C4-2B (cell line): ENCODE data around the gene PRKCA.

Source experiments
- H3K27ac ChIP-seq: fragments of 450-650 bp; 2 replicates; pipeline ENCODE4 v1.5.1; 2017
- CTCF ChIP-seq: fragments of 450-650 bp; conservative IDR thresholded peaks from 2 replicates; pipeline ENCODE4 v1.5.1; 2017; ENCODE audit warnings: mild to moderate bottlenecking
- ZFX ChIP-seq: fragments of 450-650 bp; IDR thresholded peaks from 2 replicates; pipeline ENCODE4 v1.6.1; 2017

Gene PRKCA

DNA sequence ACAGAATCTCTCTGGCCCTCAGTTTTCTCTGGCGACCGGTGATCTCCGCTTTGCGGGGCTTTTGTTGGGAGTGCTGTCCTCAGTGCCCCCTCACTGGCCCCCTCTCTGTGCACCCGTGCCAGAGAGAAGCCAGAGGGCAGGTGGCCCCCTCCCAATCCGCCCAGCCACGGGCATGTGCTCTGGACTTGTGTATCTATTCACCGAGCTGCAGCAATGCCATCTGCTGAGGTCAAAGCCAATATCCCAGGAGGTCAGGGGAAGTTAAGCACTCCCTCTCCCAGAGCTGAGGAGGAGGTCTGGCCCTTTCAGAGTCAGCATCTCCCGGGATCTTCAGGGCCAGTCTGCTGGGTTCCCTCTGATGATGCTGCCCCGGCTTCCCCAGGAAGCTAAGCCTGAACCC lies 537.6 kb downstream of the PRKCA start:
- no peak overlapping the region for H3K27ac ChIP-seq
- TF ChIP-seq ZFX, result no peak
- no peak for TF ChIP-seq CTCF

DNA sequence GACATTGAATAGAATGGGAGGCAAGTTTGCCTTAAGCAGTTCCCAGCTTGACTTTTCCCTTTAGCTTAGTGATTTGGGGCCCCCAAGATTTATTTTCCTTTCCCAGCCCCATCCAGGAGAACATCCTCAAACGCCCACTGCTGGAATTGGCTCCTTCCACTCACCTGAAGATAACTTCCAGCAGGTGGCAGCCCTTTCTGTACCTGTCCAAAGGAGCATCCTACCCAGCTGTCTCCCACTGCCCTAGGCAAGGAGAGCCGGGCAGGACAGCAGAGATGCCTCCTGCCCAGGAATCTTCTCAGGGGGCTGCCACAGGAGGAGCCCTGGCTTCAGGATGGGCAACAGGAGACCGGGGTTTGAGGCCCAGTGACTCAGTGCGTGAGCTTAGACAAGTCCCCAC lies 538.9 kb downstream of the PRKCA start:
- no peak overlapping the region for H3K27ac ChIP-seq
- TF ChIP-seq ZFX, result no peak
- TF ChIP-seq CTCF, result no peak

GRCh38 chr17:66841744-66842143 lies 539.3 kb downstream of the PRKCA start:
- no peak for TF ChIP-seq ZFX
- TF ChIP-seq CTCF, result no peak
- no peak overlapping the region for H3K27ac ChIP-seq

GRCh38 chr17:66842505-66842904 lies 540.1 kb downstream of the PRKCA start:
- TF ChIP-seq ZFX (no peak), CTCF (no peak)
- no peak overlapping the region for H3K27ac ChIP-seq

GRCh38 chr17:66842959-66843358 lies 540.5 kb downstream of the PRKCA start:
- no peak overlapping the region for H3K27ac ChIP-seq
- TF ChIP-seq CTCF (no peak), ZFX (no peak)

DNA sequence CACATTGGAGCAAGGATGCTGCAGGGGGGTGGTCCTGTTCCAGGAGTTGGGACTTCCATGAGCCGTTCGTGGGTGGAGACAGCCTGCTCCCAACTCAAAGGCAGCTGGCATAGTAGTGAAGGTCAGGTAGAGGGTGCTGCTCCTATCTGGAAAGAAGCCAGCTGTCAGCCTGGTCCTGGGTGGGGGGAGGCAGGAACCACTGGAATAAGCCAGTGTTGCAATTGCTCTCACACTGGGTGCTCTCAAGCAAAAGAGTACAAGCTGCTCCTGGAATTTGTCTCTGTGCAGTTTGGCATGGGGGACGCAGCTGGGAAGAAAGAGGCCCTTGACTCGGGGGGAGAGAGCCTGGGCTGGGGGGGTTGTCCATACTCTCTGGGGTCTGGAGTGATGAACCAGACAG lies 541.2 kb downstream of the PRKCA start:
- TF ChIP-seq ZFX (no peak), CTCF (no peak)
- no peak overlapping the region for H3K27ac ChIP-seq

- no peak overlapping the region for H3K27ac ChIP-seq
- no peak for TF ChIP-seq ZFX
Measured at GRCh38 chr17:66847704-66848103, 545.3 kb downstream of the PRKCA start.

GRCh38 chr17:66848496-66848895 lies 546.1 kb downstream of the PRKCA start:
- H3K27ac ChIP-seq, result no peak overlapping the region
- TF ChIP-seq ZFX (no peak), CTCF (no peak)
